HG03520 (cell line): ENCODE measurements around the gene SACM1L.

ENCODE experiments used
- ATAC-seq: cut with Tn5 transposase; IDR thresholded peaks from one replicate; pipeline ENCODE4 v1.9.1; 2021; ENCODE audit warnings: mild to moderate bottlenecking, moderate library complexity; ENCODE audit not compliant: unreplicated experiment

Gene SACM1L

GRCh38 chr3:45781841-45782240 lies 92.6 kb downstream of the SACM1L start:
- ATAC-seq: no peak

GRCh38 chr3:45782381-45782780 lies 93.2 kb downstream of the SACM1L start:
- no peak for ATAC-seq

GRCh38 chr3:45783667-45784066 lies 94.5 kb downstream of the SACM1L start:
- ATAC-seq: no peak

GRCh38 chr3:45785605-45786150 lies 96.5 kb downstream of the SACM1L start:
- no peak for ATAC-seq

GRCh38 chr3:45786801-45787495 lies 97.8 kb downstream of the SACM1L start:
- no peak for ATAC-seq

- no peak for ATAC-seq
Observed at GRCh38 chr3:45787551-45787950, 98.4 kb downstream of the SACM1L start.

- ATAC-seq: no peak
Observed at GRCh38 chr3:45789235-45789812, 100.1 kb downstream of the SACM1L start.

GRCh38 chr3:45790596-45790995 lies 101.4 kb downstream of the SACM1L start:
- no peak for ATAC-seq

- ATAC-seq: no peak
Observed at GRCh38 chr3:45792036-45792435, 102.8 kb downstream of the SACM1L start.

- no peak for ATAC-seq
Observed at GRCh38 chr3:45792516-45793172, 103.4 kb downstream of the SACM1L start.

GRCh38 chr3:45793482-45794176 lies 104.4 kb downstream of the SACM1L start:
- no peak for ATAC-seq

GRCh38 chr3:45794177-45794560 lies 105.0 kb downstream of the SACM1L start:
- ATAC-seq: no peak

- ATAC-seq: no peak
Observed at GRCh38 chr3:45794660-45795059, 105.5 kb downstream of the SACM1L start.
